HCT116 (cell line): ENCODE data around the gene RPS16. TPM values are rescaled to one million over a fixed set of nuclear protein-coding genes. Genes with fewer than 3 reads are reported as not detected.

Source experiments
- ATAC-seq: fragments of 200-7000 bp; cut with Tn5 transposase; 2 replicates; pipeline ENCODE4 v1.9.1; 2020; ENCODE audit warnings: mild to moderate bottlenecking, moderate library complexity
- BruUV-seq: library from RNA; stranded (reverse); fragments of 400-500 nt; replicated peaks from 2 replicates; lab custom pipeline; 2021; lab: Mats Ljungman, UMichigan
- CTCF ChIA-PET: fragments of 300-600 bp; sonication (Branson Sonifier 250); formaldehyde crosslinking; loops from one replicate; lab custom pipeline; 2021; ENCODE audit warnings: antibody characterized with exemption; lab: Charles Lee
- POLR2A ChIA-PET: fragments of 300-600, 350-600 bp; sonication (Branson Sonifier 250); formaldehyde crosslinking; loops from one replicate; lab custom pipeline; 2021; ENCODE audit warnings: antibody characterized with exemption; lab: Charles Lee
- RAD21 ChIA-PET, 2 experiments: fragments of 300-600 bp; sonication (Branson Sonifier 250); formaldehyde crosslinking; loops; one replicate each; lab custom pipeline; 2023; ENCODE audit warnings: low total read pairs in 2 of 2; ENCODE audit not compliant: uncharacterized antibody in 2 of 2, unreplicated experiment in 2 of 2, low non-redundant PET in 1 of 2; lab: Charles Lee
- DNase-seq: peaks from one replicate; pipeline ENCODE4 v3.0.0-alpha.2; 2010; ENCODE audit warnings: low read depth, low spot score
- H2AFZ ChIP-seq: fragments of 200-600 bp; shearing (Covaris generic), sonication (generic); 2 replicates; pipeline ENCODE4 v1.6.1; 2017; ENCODE audit warnings: low read depth, mixed run types, mixed read lengths, antibody characterized with exemption, low read length; ENCODE audit not compliant: poor library complexity, severe bottlenecking
- H3K27ac ChIP-seq: 2 replicates; pipeline ENCODE4 v1.5.1; 2012; ENCODE audit warnings: low read depth, low read length
- H3K27me3 ChIP-seq: fragments of 200-600 bp; sonication (generic); 2 replicates; pipeline ENCODE4 v1.6.1; 2016; ENCODE audit warnings: mixed run types, low read length, mixed read lengths; ENCODE audit not compliant: insufficient read depth
- H3K36me3 ChIP-seq, 2 experiments: fragments of 200-500 bp in 1 of 2; fragments of 200-600 bp in 1 of 2; sonication (Bioruptor generic) in 1 of 2; sonication (generic) in 1 of 2; 2 replicates each; pipeline versions ENCODE4 v1.5.1 to v1.6.1; 2014 to 2016; ENCODE audit warnings: low read length in 2 of 2, inconsistent platforms in 1 of 2, mixed read lengths in 1 of 2, mixed run types in 1 of 2; ENCODE audit not compliant: insufficient read depth in 2 of 2, control insufficient read depth in 1 of 2
- H3K4me1 ChIP-seq, 2 experiments: fragments of 200-600 bp in 1 of 2; sonication (generic) in 1 of 2; 2 replicates each; pipeline versions ENCODE4 v1.5.1 to v1.6.1; 2012 to 2017; ENCODE audit warnings: low read length in 2 of 2, inconsistent platforms in 1 of 2, mild to moderate bottlenecking in 1 of 2, mixed read lengths in 1 of 2, mixed run types in 1 of 2, moderate library complexity in 1 of 2; ENCODE audit not compliant: insufficient read depth in 2 of 2, control insufficient read depth in 1 of 2
- H3K4me2 ChIP-seq: fragments of 200-600 bp; sonication (generic); 2 replicates; pipeline ENCODE4 v1.6.1; 2017; ENCODE audit warnings: mixed run types, low read length, mixed read lengths
- H3K4me3 ChIP-seq, 2 experiments: fragments of 200-600 bp in 1 of 2; sonication (generic) in 1 of 2; replicated peaks in 1 of 2; 2 replicates each; pipeline ENCODE4 v1.5.1; 2011 to 2016; ENCODE audit warnings: low read length in 2 of 2, control low read depth in 1 of 2, low read depth in 1 of 2, mild to moderate bottlenecking in 1 of 2, mixed read lengths in 1 of 2, mixed run types in 1 of 2
- H3K79me2 ChIP-seq: fragments of 200-600 bp; sonication (generic); 2 replicates; pipeline ENCODE4 v1.6.1; 2017; ENCODE audit warnings: mild to moderate bottlenecking, mixed run types, low read length, moderate library complexity, mixed read lengths; ENCODE audit not compliant: insufficient read depth
- H3K9ac ChIP-seq: fragments of 200-600 bp; sonication (generic); 2 replicates; pipeline ENCODE4 v1.6.1; 2016; ENCODE audit warnings: low read length, mixed read lengths
- H3K9me2 ChIP-seq: fragments of 200-600 bp; sonication (generic), shearing (Covaris generic); 2 replicates; pipeline ENCODE4 v1.6.1; 2017; ENCODE audit warnings: mixed run types, mild to moderate bottlenecking, moderate library complexity; ENCODE audit not compliant: insufficient read depth
- H3K9me3 ChIP-seq, 2 experiments: fragments of 200-500 bp in 1 of 2; fragments of 200-600 bp in 1 of 2; sonication (Bioruptor generic) in 1 of 2; sonication (generic) in 1 of 2; 2 replicates each; pipeline ENCODE4 v1.6.1; 2014 to 2017; ENCODE audit warnings: low read length in 2 of 2, mixed read lengths in 2 of 2, inconsistent platforms in 1 of 2, low read depth in 1 of 2, mild to moderate bottlenecking in 1 of 2, mixed run types in 1 of 2, moderate library complexity in 1 of 2; ENCODE audit not compliant: control insufficient read depth in 1 of 2, insufficient read depth in 1 of 2
- H4K20me1 ChIP-seq: fragments of 200-600 bp; sonication (generic), shearing (Covaris generic); 2 replicates; pipeline ENCODE4 v1.6.1; 2017; ENCODE audit warnings: mixed run types, mild to moderate bottlenecking, moderate library complexity; ENCODE audit not compliant: insufficient read depth
- ATF3 ChIP-seq: IDR thresholded peaks from 2 replicates; pipeline ENCODE4 v1.6.1; 2012
- CBX3 ChIP-seq: IDR thresholded peaks from 2 replicates; pipeline ENCODE4 v1.6.1; 2012; ENCODE audit warnings: low read depth
- CEBPB ChIP-seq: IDR thresholded peaks from 2 replicates; pipeline ENCODE4 v1.6.1; 2012; ENCODE audit warnings: low read depth
- EGR1 ChIP-seq: IDR thresholded peaks from 2 replicates; pipeline ENCODE4 v1.6.1; 2012; ENCODE audit warnings: low read depth
- ELF1 ChIP-seq: IDR thresholded peaks from 2 replicates; pipeline ENCODE4 v1.6.1; 2012; ENCODE audit warnings: low read depth, borderline replicate concordance
- EZH2 ChIP-seq: fragments of 200-600 bp; sonication (generic); IDR thresholded peaks from 2 replicates; pipeline ENCODE4 v1.6.1; 2017; ENCODE audit warnings: antibody characterized with exemption, mixed run types
- EZH2phosphoT487 ChIP-seq: fragments of 200-600 bp; IDR thresholded peaks from 2 replicates; pipeline ENCODE4 v1.6.1; 2018; ENCODE audit warnings: antibody characterized with exemption, borderline replicate concordance
- FOSL1 ChIP-seq: IDR thresholded peaks from 2 replicates; pipeline ENCODE4 v1.6.1; 2012; ENCODE audit warnings: low read depth
- JUND ChIP-seq: IDR thresholded peaks from 2 replicates; pipeline ENCODE4 v1.6.1; 2012
- MAX ChIP-seq: IDR thresholded peaks from 2 replicates; pipeline ENCODE4 v1.6.1; 2012
- POLR2A ChIP-seq: IDR thresholded peaks from 2 replicates; pipeline ENCODE4 v1.7.0; 2011; ENCODE audit warnings: borderline replicate concordance; ENCODE audit not compliant: insufficient read depth, insufficient read length; ENCODE audit errors: extremely low read depth
- POLR2AphosphoS5 ChIP-seq: IDR thresholded peaks from 2 replicates; pipeline ENCODE4 v1.6.1; 2011; ENCODE audit warnings: mild to moderate bottlenecking, low read depth, low read length, moderate library complexity
- RAD21 ChIP-seq: IDR thresholded peaks from 2 replicates; pipeline ENCODE4 v1.6.1; 2012; ENCODE audit warnings: low read depth, mild to moderate bottlenecking
- REST ChIP-seq: IDR thresholded peaks from 2 replicates; pipeline ENCODE4 v1.6.1; 2012; ENCODE audit warnings: low read depth
- ZNF274 ChIP-seq: fragments of 200-500 bp; sonication (Bioruptor generic); IDR thresholded peaks from 2 replicates; pipeline ENCODE4 v1.6.1; 2014; ENCODE audit warnings: mild to moderate bottlenecking, low read depth, low read length, inconsistent platforms
- intact Hi-C: fragments of 100-400 bp; cut with micrococcal nuclease; formaldehyde crosslinking; loops from 2 replicates; pipeline ENCODE4 v1.10.0; 2022
- total RNA-seq: library from RNA; stranded (reverse); gene quantifications from one replicate; pipeline ENCODE4 v1.2.1, GENCODE V29; 2021; ENCODE audit not compliant: unreplicated experiment

Gene RPS16
- total RNA-seq, 1 experiment from 2014 or later, result 3,365 TPM

GRCh38 chr19:39417463-39418181 lies 18.1 kb downstream of the RPS16 start:
- no peak overlapping the region for H3K4me2 ChIP-seq
- ATAC-seq (no peak), DNase-seq (no peak)
- H3K4me1 ChIP-seq, result peaks cover 8 to 21% of the 10 kb centered on the region in 2 experiments; a peak in 3 of 4 replicates
- BruUV-seq, result no TSS peak
- H3K36me3 ChIP-seq, result 0 out of 4 replicates have a peak, but pooled peaks cover 0 to 4% of the 10 kb centered on the region in 2 experiments
- ChIA-PET CTCF (interaction anchor here (1.2 kb wide), 1 partner anchor 20 kb away, joined by 3 read pairs; no protein-coding TSS in a partner anchor), RAD21 (no interaction called here), POLR2A (interaction anchor here (1.7 to 2.2 kb wide), 2 partner anchors 10 to 18 kb away, joined by 7 to 9 read pairs; partner anchors contain the start of gene RPS16)
- H3K9ac ChIP-seq, result no peak overlapping the region
- no peak overlapping the region for H3K27ac ChIP-seq
- no peaks in the 10 kb centered on the region for H4K20me1 ChIP-seq
- no peaks in the 10 kb centered on the region for H3K9me2 ChIP-seq
- H3K9me3 ChIP-seq, result no peaks in the 10 kb centered on the region
- H3K4me3 ChIP-seq, result no peak overlapping the region
- intact Hi-C loops, result no loop called here
- H2AFZ ChIP-seq, result no peak overlapping the region
- TF ChIP-seq MAX (no peak), FOSL1 (no peak), CEBPB (no peak), CBX3 (no peak), EZH2 (no peak), JUND (no peak), ATF3 (no peak), ELF1 (no peak), RAD21 (no peak), POLR2A (no peak), ZNF274 (no peak), EZH2phosphoT487 (no peak), REST (no peak), POLR2AphosphoS5 (no peak), EGR1 (no peak)
- TF ChIP-seq, all 23 proteins: peak for 0
- H3K27me3 ChIP-seq, result no peaks in the 10 kb centered on the region
- no peaks in the 10 kb centered on the region; the same call in 1 of the 2 replicates for H3K79me2 ChIP-seq
